ENCODE measurements around the gene PRKCE. TPM values are rescaled to one million over a fixed set of nuclear protein-coding genes. Genes with fewer than 3 reads are reported as not detected.

The PRKCE gene
- total and polyA plus RNA-seq, 4 donors, result 2.5 to 38.6 (median 5.8) TPM

- DNase-seq (ENCODE audit: low spot score), result no peak
- 85% methylated on average over 2 of the region's 2 CpGs for WGBS
- Histone ChIP-seq H3K9me3 (ENCODE audit: control insufficient read depth in 4 of 4, low read length in 3 of 4) (no peaks in the 10 kb centered on the region), H3K27me3 (ENCODE audit: control insufficient read depth in 4 of 4, insufficient read depth in 4 of 4, low read length in 3 of 4) (no peaks in the 10 kb centered on the region), H3K36me3 (ENCODE audit: control insufficient read depth in 4 of 4, insufficient read depth in 3 of 4, low read depth in 1 of 4, low read length in 3 of 4) (no peaks in the 10 kb centered on the region), H3K27ac (ENCODE audit: low read depth in 1 of 2, low read length in 2 of 2) (no peak overlapping the region), H3K4me1 (ENCODE audit: control insufficient read depth in 4 of 4, insufficient read depth in 4 of 4, low read length in 3 of 4) (no peaks in the 10 kb centered on the region), H3K9ac (ENCODE audit: low read depth in 1 of 2, low read length in 2 of 2) (no peak overlapping the region), H3K4me3 (ENCODE audit: low read depth in 1 of 3, low read length in 3 of 3) (no peak overlapping the region)
- TF ChIP-seq TAF1 (conservative IDR thresholded peaks at IDR 0.05) (no peak), EGR1 (IDR thresholded peaks at IDR 0.05; ENCODE audit: low read depth in 2 of 2) (no peak), YY1 (IDR thresholded peaks at IDR 0.05) (no peak), GABPA (IDR thresholded peaks at IDR 0.05 in 1 of 2, conservative IDR thresholded peaks at IDR 0.05 in 1 of 2) (no peak), ZBTB33 (IDR thresholded peaks at IDR 0.05) (no peak), CTCF (IDR thresholded peaks at IDR 0.05; ENCODE audit: low read depth, low read length, missing input control) (no peak), HNF4A (conservative IDR thresholded peaks at IDR 0.05) (no peak), HNF4G (IDR thresholded peaks at IDR 0.05) (no peak), SP1 (IDR thresholded peaks at IDR 0.05) (no peak), JUND (IDR thresholded peaks at IDR 0.05) (no peak), NR2F2 (IDR thresholded peaks at IDR 0.05) (no peak), REST (IDR thresholded peaks at IDR 0.05) (no peak), MAX (IDR thresholded peaks at IDR 0.05) (no peak), ATF3 (IDR thresholded peaks at IDR 0.05) (no peak), FOXA1 (IDR thresholded peaks at IDR 0.05) (no peak)
Measured at GRCh38 chr2:46114996-46115395, 463.5 kb downstream of the PRKCE start.

- Histone ChIP-seq H3K36me3 (ENCODE audit: control insufficient read depth in 4 of 4, insufficient read depth in 3 of 4, low read depth in 1 of 4, low read length in 3 of 4) (no peaks in the 10 kb centered on the region), H3K9me3 (ENCODE audit: control insufficient read depth in 4 of 4, low read length in 3 of 4) (no peaks in the 10 kb centered on the region), H3K9ac (ENCODE audit: low read depth in 1 of 2, low read length in 2 of 2) (no peak overlapping the region), H3K4me1 (ENCODE audit: control insufficient read depth in 4 of 4, insufficient read depth in 4 of 4, low read length in 3 of 4) (no peaks in the 10 kb centered on the region), H3K27me3 (ENCODE audit: control insufficient read depth in 4 of 4, insufficient read depth in 4 of 4, low read length in 3 of 4) (no peaks in the 10 kb centered on the region), H3K27ac (ENCODE audit: low read depth in 1 of 2, low read length in 2 of 2) (peak overlapping the region in 1 of 2 donors; percentile 28), H3K4me3 (ENCODE audit: low read depth in 1 of 3, low read length in 3 of 3) (no peak overlapping the region)
- 78% methylated on average over 2 of the region's 2 CpGs for WGBS
- no peak for DNase-seq (ENCODE audit: low spot score)
- TF ChIP-seq FOXA2 (IDR thresholded peaks at IDR 0.05) (no peak), ATF3 (IDR thresholded peaks at IDR 0.05) (no peak), MAX (IDR thresholded peaks at IDR 0.05) (no peak), GABPA (IDR thresholded peaks at IDR 0.05 in 1 of 2, conservative IDR thresholded peaks at IDR 0.05 in 1 of 2) (no peak), ZBTB33 (IDR thresholded peaks at IDR 0.05) (no peak), YY1 (IDR thresholded peaks at IDR 0.05) (no peak), REST (IDR thresholded peaks at IDR 0.05) (no peak), RAD21 (IDR thresholded peaks at IDR 0.05) (no peak), HNF4A (conservative IDR thresholded peaks at IDR 0.05) (no peak), HNF4G (IDR thresholded peaks at IDR 0.05) (no peak), TAF1 (conservative IDR thresholded peaks at IDR 0.05) (no peak), FOXA1 (IDR thresholded peaks at IDR 0.05) (no peak), SP1 (IDR thresholded peaks at IDR 0.05) (no peak)
Measured at GRCh38 chr2:46116150-46116549, 464.7 kb downstream of the PRKCE start.

Data from liver (tissue), 9 donors.